Activated T-helper 2 cell treated with anti-CD3 and anti-CD28 coated beads, Interferon-gamma antibody, Interleukin-2, Interleukin-4, amounts not matched to agents 10 μg/mL and 5 μg/mL and 100 μg/mL, durations not matched to agents 14 hours and 24 hours and 36 hours (primary cell): ENCODE data around the gene EML5. TPM values are rescaled to one million over a fixed set of nuclear protein-coding genes. Genes with fewer than 3 reads are reported as not detected.
"Not testable (repeated sequence)": the region's sequence is repeated elsewhere in the genome, so short reads cannot be mapped to it uniquely, and the experiment has no call there.

Source experiments
- DNase-seq: peaks from one replicate; pipeline ENCODE4 v3.0.0; 2021; ENCODE audit warnings: low spot score
- H3K27ac Mint-ChIP-seq: one replicate; pipeline ENCODE4 v1.8.0; 2021; ENCODE audit warnings: mixed read lengths
- H3K27me3 Mint-ChIP-seq: one replicate; pipeline ENCODE4 v1.8.0; 2021; ENCODE audit warnings: low read depth, mixed read lengths
- H3K36me3 Mint-ChIP-seq: one replicate; pipeline ENCODE4 v1.8.0; 2021; ENCODE audit warnings: low read depth, mixed read lengths
- H3K4me1 Mint-ChIP-seq: one replicate; pipeline ENCODE4 v1.8.0; 2021; ENCODE audit warnings: low read depth, mixed read lengths
- H3K4me3 Mint-ChIP-seq: one replicate; pipeline ENCODE4 v1.8.0; 2021; ENCODE audit warnings: low read depth, mild to moderate bottlenecking, moderate library complexity, mixed read lengths
- H3K9me3 Mint-ChIP-seq: one replicate; pipeline ENCODE4 v1.8.0; 2021; ENCODE audit warnings: mixed read lengths
- intact Hi-C: fragments of 100-400 bp; cut with micrococcal nuclease; formaldehyde crosslinking; loops from one replicate; pipeline ENCODE4 v1.15.1; 2023
- total RNA-seq: library from RNA; stranded (reverse); gene quantifications from 2 replicates; pipeline ENCODE4 v1.2.3, GENCODE V29; 2022

The EML5 gene
- total RNA-seq, 1 donor from 2014 or later: 0.55 TPM

DNA sequence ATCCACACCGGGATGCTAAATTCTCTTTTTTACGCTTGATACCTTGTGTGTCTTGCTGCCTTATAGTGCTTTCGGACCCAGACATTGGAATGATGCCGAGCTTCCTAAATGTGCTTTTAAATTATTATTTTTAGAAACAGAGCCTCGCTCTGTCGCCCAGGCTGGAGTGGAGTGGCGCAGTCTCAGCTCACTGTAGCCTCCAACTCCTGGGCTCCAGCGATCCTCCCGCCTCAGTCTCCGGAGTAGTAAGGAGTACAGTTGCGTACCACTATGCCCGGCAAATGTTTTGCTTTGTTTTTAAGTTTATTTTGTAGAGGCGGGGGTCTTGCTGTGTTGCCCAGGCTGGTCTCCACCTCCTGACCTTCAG, 489 bp upstream of the EML5 start:
- Mint-ChIP-seq H3K36me3 (no peaks in the 10 kb centered on the region), H3K27ac (no peak overlapping the region), H3K27me3 (peaks cover 41% of the 10 kb centered on the region), H3K9me3 (no peaks in the 10 kb centered on the region), H3K4me3 (peak overlapping the region; percentile 72), H3K4me1 (peaks cover 4% of the 10 kb centered on the region)
- intact Hi-C loops: loop anchor here (5.0 to 10.0 kb wide), 2 partner anchors 236 to 798 kb away; partner anchors contain the start of genes GALC and PTPN21
- no peak for DNase-seq

DNA sequence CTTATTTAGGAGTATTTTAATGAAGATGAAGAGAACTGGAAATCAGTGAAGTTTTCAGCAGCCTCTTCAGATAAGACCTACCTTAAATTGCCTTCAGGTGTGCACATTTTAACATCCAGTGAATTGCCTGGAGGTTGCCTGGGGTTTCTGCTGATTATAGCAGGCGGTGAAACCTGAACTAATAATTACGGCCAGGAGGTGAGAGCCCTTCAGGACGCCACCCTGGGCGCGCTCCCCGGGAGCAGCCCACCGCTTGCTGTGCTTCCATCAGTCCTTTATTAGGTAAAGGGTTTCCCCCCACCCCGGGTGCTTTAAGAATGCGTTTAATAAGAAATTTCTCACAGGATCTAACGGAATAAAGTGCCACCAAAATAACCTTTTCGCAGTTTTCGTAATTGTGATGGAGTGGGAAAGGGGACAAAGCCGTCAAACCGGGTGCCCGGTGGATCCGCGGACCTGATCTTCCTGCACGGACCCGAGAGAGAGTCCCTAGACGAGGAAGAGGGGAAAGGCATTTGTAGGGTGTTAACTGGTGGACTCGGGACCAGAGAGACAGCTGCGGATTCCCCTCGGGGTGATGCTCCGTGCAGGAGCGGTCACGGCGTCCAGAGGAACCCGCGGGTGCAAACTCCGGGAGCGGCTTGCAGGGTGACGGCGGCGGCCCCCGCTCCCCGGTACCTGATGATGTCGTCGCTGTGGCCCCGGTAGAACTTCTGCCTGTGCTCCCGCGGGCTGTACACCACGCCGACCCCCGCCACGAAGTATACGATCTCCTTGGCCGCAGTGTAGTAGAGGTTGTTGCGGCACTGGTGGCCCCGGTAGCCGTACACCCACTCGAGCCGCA, 902 bp downstream of the EML5 start:
- intact Hi-C loops: loop anchor here (5.0 to 10.0 kb wide), 2 partner anchors 235 to 797 kb away; partner anchors contain the start of genes GALC and PTPN21
- H3K36me3 Mint-ChIP-seq: no peaks in the 10 kb centered on the region
- peak overlapping the region; percentile 74 for H3K4me3 Mint-ChIP-seq
- no peak overlapping the region for H3K27ac Mint-ChIP-seq
- peaks cover 4% of the 10 kb centered on the region for H3K4me1 Mint-ChIP-seq
- peaks cover 37% of the 10 kb centered on the region for H3K27me3 Mint-ChIP-seq
- no peaks in the 10 kb centered on the region for H3K9me3 Mint-ChIP-seq
- peak; percentile 15 for DNase-seq

DNA sequence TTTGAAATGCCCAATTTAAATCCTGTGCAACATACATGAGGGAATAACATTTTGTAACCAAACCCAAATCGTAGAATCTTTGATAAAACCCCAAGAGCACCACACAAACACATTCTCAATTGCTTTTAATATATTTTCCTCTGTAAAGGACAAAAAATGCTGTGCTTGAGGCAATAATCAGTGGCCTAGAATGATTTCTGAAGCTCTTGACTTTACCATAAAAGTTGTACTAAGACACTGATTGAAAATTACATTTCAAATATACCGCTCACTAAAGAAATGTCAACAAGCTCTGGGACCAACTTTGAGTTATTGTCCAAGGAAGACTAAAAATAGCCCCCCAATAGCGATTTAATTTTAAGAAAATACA, 1.5 kb downstream of the EML5 start:
- no peaks in the 10 kb centered on the region for H3K9me3 Mint-ChIP-seq
- peaks cover 4% of the 10 kb centered on the region for H3K4me1 Mint-ChIP-seq
- H3K27ac Mint-ChIP-seq: no peak overlapping the region
- H3K4me3 Mint-ChIP-seq: peak overlapping the region; percentile 74
- no peak for DNase-seq
- intact Hi-C loops: loop anchor here (5.0 to 10.0 kb wide), 2 partner anchors 234 to 796 kb away; partner anchors contain the start of genes GALC and PTPN21
- H3K27me3 Mint-ChIP-seq: peaks cover 37% of the 10 kb centered on the region
- H3K36me3 Mint-ChIP-seq: no peaks in the 10 kb centered on the region

DNA sequence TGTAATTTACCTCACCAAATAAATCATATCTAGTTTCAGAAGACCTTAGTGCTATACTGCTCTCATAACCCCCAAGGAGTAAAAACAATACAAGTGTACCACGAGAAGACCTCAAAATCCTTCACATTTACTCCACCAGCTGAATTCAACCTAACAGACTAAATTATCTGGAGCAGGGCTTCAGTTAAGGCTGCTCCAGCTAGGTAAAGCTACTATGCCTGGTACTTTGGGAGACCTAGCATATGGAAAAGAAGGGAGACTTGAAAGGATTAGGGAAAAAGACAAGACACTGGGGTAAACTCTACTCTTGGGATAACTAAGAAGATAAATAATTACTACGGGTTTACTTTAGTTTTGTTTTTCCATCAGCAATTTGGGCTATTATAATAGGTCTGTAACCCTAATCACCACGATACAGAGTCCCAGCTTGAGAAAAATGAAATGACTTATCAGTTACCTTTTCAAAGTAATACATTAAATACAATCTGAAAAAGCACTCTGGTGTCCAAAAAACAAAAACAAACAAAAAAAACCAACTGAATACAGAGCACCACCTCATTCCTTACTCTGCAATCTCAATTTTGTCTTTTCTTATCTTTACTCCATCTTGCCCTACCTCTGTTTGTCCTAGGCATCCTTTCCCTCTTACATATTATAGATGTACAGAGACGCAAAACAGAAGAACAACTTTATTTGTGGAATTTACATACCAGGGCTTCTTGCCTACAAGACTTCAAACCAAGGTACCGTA, 2.1 kb downstream of the EML5 start:
- Mint-ChIP-seq H3K27me3 (peaks cover 37% of the 10 kb centered on the region), H3K27ac (no peak overlapping the region)

DNA sequence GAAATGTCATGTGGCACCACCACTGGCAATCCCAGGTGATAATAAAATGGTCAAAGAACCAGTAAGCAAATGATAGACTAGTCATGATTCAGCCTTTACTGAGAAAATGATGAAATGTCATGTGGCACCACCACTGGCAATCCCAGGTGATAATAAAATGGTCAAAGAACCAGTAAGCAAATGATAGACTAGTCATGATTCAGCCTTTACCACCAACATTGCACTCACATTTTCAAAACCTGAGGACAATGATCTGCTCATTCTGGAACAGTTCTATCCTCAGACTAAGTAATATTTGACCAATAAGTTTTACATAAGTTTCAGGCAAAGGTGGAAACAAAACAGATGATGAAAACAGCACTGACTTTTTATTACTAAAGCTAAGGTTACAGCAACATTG, 3.2 kb downstream of the EML5 start:
- H3K27ac Mint-ChIP-seq, DNase-seq, H3K9me3 Mint-ChIP-seq, H3K4me3 Mint-ChIP-seq, intact Hi-C loops, H3K36me3 Mint-ChIP-seq, H3K4me1 Mint-ChIP-seq: not testable (repeated sequence)
- H3K27me3 Mint-ChIP-seq: peaks cover 34% of the 10 kb centered on the region

More for the DNA sequence above, 2.1 kb downstream of the EML5 start:
- Mint-ChIP-seq H3K9me3 (no peaks in the 10 kb centered on the region), H3K4me1 (peaks cover 4% of the 10 kb centered on the region), H3K36me3 (no peaks in the 10 kb centered on the region), H3K4me3 (peak overlapping the region; percentile 74)
- DNase-seq: no peak
- intact Hi-C loops: loop anchor here (5.0 to 10.0 kb wide), 2 partner anchors 233 to 796 kb away; partner anchors contain the start of genes GALC and PTPN21

DNA sequence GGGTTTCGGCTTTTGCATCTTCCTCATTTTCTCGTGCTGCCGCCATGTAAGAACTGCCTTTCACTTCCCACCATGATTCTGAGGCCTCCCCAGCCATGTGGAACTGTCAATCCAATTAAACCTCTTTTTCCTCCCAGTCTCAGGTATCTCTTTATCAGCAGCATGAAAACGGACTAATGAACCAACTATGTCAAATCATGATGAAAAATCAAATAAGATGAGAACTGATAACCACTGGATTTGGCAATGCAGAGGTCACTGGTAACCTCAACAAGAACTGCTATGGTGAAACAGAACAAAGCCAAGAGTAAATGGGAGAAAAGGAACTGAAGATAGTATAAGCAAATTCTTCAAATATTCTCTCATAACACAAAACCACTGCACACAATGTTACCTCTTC, 6.0 kb downstream of the EML5 start:
- intact Hi-C loops: no loop called here
- H3K27me3 Mint-ChIP-seq: peaks cover 22% of the 10 kb centered on the region
- H3K9me3 Mint-ChIP-seq: peaks cover 24% of the 10 kb centered on the region

DNA sequence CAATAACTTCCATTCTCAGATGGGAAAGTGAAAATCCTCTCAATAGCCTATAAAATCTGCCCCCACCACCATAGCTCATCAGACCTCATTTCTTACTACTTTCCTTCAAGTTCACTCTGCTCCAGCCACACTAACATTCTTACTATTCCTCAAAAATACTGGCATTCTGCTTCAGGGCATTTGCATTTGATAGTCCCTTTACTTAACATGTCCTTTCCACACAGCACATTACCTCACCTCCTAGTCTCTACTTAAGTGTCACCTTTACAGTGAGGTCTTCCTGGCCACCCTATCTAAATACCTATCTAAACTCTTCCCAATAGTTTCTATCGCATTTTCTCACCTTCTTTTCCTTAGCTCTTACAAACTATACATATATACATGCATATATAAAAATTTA, 6.8 kb downstream of the EML5 start:
- Mint-ChIP-seq H3K4me3 (no peak overlapping the region), H3K27me3 (peaks cover 15% of the 10 kb centered on the region), H3K36me3 (no peaks in the 10 kb centered on the region), H3K27ac (no peak overlapping the region), H3K9me3 (peaks cover 25% of the 10 kb centered on the region), H3K4me1 (peaks cover 2% of the 10 kb centered on the region)
- intact Hi-C loops: no loop called here
- DNase-seq: no peak

More for the DNA sequence above, 6.0 kb downstream of the EML5 start:
- H3K27ac Mint-ChIP-seq: no peak overlapping the region
- DNase-seq: no peak
- no peak overlapping the region for H3K4me3 Mint-ChIP-seq
- peaks cover 4% of the 10 kb centered on the region for H3K4me1 Mint-ChIP-seq
- H3K36me3 Mint-ChIP-seq: no peaks in the 10 kb centered on the region

DNA sequence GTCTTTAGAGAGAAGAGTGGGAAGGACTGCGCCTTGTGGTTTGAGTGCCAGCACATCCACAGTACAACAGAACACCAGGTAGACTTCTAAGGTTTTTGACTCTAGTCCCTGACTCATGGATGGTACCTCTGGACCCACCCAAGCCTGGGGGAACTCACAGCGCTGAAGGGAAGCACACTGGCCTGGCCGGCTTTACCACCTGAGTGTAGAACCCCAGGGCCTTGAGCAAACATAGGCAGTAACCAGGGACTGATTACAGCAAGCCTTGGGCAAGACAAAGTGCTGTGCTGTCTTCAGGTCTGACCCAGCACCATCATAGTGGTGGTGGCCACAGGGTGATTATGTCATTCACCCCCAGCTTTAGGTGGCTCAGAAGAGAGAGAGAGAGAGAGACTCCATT, 17.2 kb downstream of the EML5 start:
- Mint-ChIP-seq H3K27me3 (peaks cover 2% of the 10 kb centered on the region), H3K4me3 (no peak overlapping the region), H3K36me3 (no peaks in the 10 kb centered on the region), H3K27ac (no peak overlapping the region), H3K4me1 (no peaks in the 10 kb centered on the region), H3K9me3 (no peaks in the 10 kb centered on the region)
- intact Hi-C loops: no loop called here
- DNase-seq: no peak

DNA sequence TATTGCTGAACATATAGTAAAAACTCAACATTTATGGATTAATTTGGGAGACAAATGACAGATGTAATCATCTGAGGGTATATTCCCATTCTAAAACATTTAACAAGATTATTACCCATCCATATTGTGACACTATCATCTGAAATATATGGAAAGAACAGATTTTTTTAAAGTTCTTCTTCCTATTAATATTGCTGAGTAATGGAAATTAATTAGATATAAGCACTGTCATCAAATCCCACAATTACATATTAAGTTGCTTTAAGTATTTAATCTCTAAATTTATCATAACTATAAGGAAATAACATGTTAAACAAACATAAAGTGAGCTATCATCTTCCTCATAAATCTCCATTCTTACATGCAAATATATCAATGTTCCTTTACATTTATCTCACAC, 22.0 kb downstream of the EML5 start:
- H3K4me3 Mint-ChIP-seq: no peak overlapping the region
- no peak for DNase-seq
- intact Hi-C loops: no loop called here
- H3K27me3 Mint-ChIP-seq: no peaks in the 10 kb centered on the region
- H3K9me3 Mint-ChIP-seq: peaks cover 7% of the 10 kb centered on the region
- no peaks in the 10 kb centered on the region for H3K36me3 Mint-ChIP-seq
- H3K4me1 Mint-ChIP-seq: no peaks in the 10 kb centered on the region
- no peak overlapping the region for H3K27ac Mint-ChIP-seq

DNA sequence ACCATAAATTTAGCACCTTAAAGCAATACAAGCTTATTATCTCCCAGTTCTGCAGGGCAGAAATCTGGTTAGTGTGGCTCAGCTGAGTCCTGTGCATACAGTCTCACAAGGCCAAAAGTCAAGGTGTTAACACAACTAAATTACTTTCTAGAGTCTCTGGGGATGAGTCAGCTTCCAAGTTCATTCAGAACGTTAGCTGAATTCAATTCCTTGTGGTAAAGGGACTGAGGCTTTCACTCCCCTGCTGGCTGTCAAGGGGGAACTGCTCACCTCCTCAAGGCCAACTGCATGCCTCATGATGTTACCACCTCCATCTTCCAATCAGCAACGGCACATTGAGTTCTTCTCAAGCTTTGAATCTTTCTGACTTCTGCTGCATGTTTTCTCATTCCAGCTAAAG, 27.6 kb downstream of the EML5 start:
- no peak overlapping the region for H3K27ac Mint-ChIP-seq
- H3K36me3 Mint-ChIP-seq: no peaks in the 10 kb centered on the region
- peaks cover 7% of the 10 kb centered on the region for H3K9me3 Mint-ChIP-seq
- no peak for DNase-seq
- H3K27me3 Mint-ChIP-seq: no peaks in the 10 kb centered on the region
- intact Hi-C loops: no loop called here
- no peak overlapping the region for H3K4me3 Mint-ChIP-seq
- H3K4me1 Mint-ChIP-seq: no peaks in the 10 kb centered on the region

DNA sequence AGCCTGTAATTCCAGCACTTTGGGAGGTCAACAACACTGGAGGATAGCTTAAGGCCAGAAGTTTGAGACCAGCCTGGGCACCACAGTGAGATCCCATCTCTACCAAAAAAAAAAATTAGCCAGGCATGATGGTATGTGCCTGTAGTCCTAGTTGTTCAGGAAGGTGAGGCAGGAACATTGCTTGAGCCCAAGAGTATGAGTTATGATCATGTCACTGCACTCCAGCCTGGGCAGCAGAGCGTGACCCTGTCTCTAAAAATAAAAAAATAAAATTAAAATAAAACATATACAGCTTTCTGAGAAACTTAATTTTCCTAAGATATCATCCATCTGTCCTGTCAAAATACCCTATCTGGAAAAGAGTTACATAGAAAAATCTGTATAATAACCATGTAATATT, 38.9 kb downstream of the EML5 start:
- DNase-seq: no peak
- no peaks in the 10 kb centered on the region for H3K4me1 Mint-ChIP-seq
- intact Hi-C loops: no loop called here
- H3K27ac Mint-ChIP-seq: no peak overlapping the region
- H3K9me3 Mint-ChIP-seq: no peaks in the 10 kb centered on the region
- no peaks in the 10 kb centered on the region for H3K27me3 Mint-ChIP-seq
- no peaks in the 10 kb centered on the region for H3K36me3 Mint-ChIP-seq
- no peak overlapping the region for H3K4me3 Mint-ChIP-seq

DNA sequence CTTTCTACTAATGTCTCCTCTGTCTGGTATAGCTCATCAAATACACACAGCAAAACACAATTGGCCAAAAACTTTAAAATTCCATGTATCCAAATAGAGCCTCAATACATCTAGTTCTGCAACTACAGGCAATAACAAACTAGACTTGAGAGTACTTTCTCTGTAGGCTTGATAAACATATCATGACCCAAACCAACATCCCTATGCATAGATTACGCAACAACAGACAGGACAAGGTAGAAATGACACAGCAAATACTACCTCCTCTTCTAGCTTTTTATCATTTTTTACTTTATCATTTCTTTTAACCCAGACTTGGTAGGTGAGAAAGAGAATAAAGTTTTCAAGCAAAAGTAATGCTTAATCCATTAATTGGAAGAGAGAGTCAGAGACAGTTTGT, 41.8 kb downstream of the EML5 start:
- Mint-ChIP-seq H3K27ac (no peak overlapping the region), H3K9me3 (no peaks in the 10 kb centered on the region), H3K27me3 (no peaks in the 10 kb centered on the region), H3K36me3 (no peaks in the 10 kb centered on the region), H3K4me1 (no peaks in the 10 kb centered on the region), H3K4me3 (no peak overlapping the region)
- no peak for DNase-seq
- intact Hi-C loops: no loop called here

DNA sequence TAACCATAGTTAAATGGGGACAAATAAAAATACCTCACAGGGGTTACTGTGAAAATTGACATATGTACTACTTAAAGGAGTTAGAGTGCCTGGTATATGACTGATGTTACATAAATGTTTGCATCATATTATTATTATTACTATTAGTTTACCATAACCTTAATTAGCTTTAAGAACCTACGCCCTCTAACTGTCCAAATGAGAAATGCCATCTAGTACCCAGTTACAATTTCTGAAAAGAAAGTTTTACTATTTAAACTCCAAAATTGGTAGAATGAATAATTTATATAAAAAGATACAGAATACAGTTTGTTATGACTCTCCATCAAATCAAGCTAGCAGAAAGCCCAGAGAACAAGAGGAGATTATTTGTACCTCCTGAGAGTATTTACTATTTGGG, 42.3 kb downstream of the EML5 start:
- H3K9me3 Mint-ChIP-seq: no peaks in the 10 kb centered on the region
- H3K36me3 Mint-ChIP-seq: no peaks in the 10 kb centered on the region
- no peak overlapping the region for H3K4me3 Mint-ChIP-seq
- H3K27me3 Mint-ChIP-seq: no peaks in the 10 kb centered on the region
- no peak overlapping the region for H3K27ac Mint-ChIP-seq
- no peak for DNase-seq
- intact Hi-C loops: no loop called here
- H3K4me1 Mint-ChIP-seq: no peaks in the 10 kb centered on the region
